HG03558 (cell line): ENCODE data around the gene ZFYVE1.
"Not testable (repeated sequence)": the region's sequence is repeated elsewhere in the genome, so short reads cannot be mapped to it uniquely, and the experiment has no call there.

Experiments
- ATAC-seq: cut with Tn5 transposase; IDR thresholded peaks from one replicate; pipeline ENCODE4 v1.9.1; 2021; ENCODE audit warnings: moderate number of reproducible peaks; ENCODE audit not compliant: unreplicated experiment; ENCODE audit errors: extremely low read depth

The ZFYVE1 gene

GRCh38 chr14:73026845-73027542 lies at the start of gene ZFYVE1:
ZFYVE1 (minus strand) TSS chr14:73027106; CDS start chr14:73024508, 2,598 bp downstream.
- ATAC-seq: peak; percentile 96

- ATAC-seq: no peak
These were observed 42.7 kb upstream of the ZFYVE1 start for GRCh38 chr14:73069585-73069984.

GRCh38 chr14:73058922-73059673 lies 32.2 kb upstream of the ZFYVE1 start:
- no peak for ATAC-seq

- peak; percentile 80 for ATAC-seq
These were observed 31.5 kb upstream of the ZFYVE1 start, which contains the start of gene RBM25 for GRCh38 chr14:73058224-73058921. RBM25 (plus strand) TSS chr14:73058534; CDS start chr14:73071642, 13,108 bp downstream.

- no peak for ATAC-seq
These were observed 31.0 kb upstream of the ZFYVE1 start for GRCh38 chr14:73057944-73058223.

- ATAC-seq: no peak
These were observed 28.3 kb upstream of the ZFYVE1 start for GRCh38 chr14:73055251-73055650.

- ATAC-seq: no peak
These were observed 22.5 kb upstream of the ZFYVE1 start for GRCh38 chr14:73049428-73049827.

GRCh38 chr14:73047808-73048207 lies 20.9 kb upstream of the ZFYVE1 start:
- no peak for ATAC-seq

GRCh38 chr14:73036706-73037450 lies 10.0 kb upstream of the ZFYVE1 start:
- ATAC-seq: not testable (repeated sequence)

GRCh38 chr14:73027984-73028383 lies 1.1 kb upstream of the ZFYVE1 start:
- ATAC-seq: no peak

- ATAC-seq: no peak
These were observed 640 bp upstream of the ZFYVE1 start for GRCh38 chr14:73027546-73027945.

GRCh38 chr14:73026243-73026844 lies 562 bp downstream of the ZFYVE1 start:
- ATAC-seq: no peak

GRCh38 chr14:73025544-73025943 lies 1.4 kb downstream of the ZFYVE1 start:
- ATAC-seq: no peak

- ATAC-seq: no peak
These were observed 4.9 kb downstream of the ZFYVE1 start for GRCh38 chr14:73022051-73022450.

GRCh38 chr14:73016011-73016410 lies 10.9 kb downstream of the ZFYVE1 start:
- not testable (repeated sequence) for ATAC-seq

- not testable (repeated sequence) for ATAC-seq
These were observed 11.4 kb downstream of the ZFYVE1 start for GRCh38 chr14:73015552-73015951.

- peak; percentile 64 for ATAC-seq
These were observed 12.8 kb downstream of the ZFYVE1 start for GRCh38 chr14:73014105-73014504.

- not testable (repeated sequence) for ATAC-seq
These were observed 15.7 kb downstream of the ZFYVE1 start for GRCh38 chr14:73011189-73011588.

- no peak for ATAC-seq
These were observed 18.4 kb downstream of the ZFYVE1 start for GRCh38 chr14:73008501-73008900.

- no peak for ATAC-seq
These were observed 19.1 kb downstream of the ZFYVE1 start for GRCh38 chr14:73007835-73008234.
